ENCODE measurements around the gene G6PC1.

G6PC1 gene

GRCh38 chr17:42946812-42947211 lies 46.2 kb downstream of the G6PC1 start:
- DNase-seq = no peak

GRCh38 chr17:42950044-42950783 lies 49.6 kb downstream of the G6PC1 start:
- no peak for DNase-seq

All from activated CD4-positive, alpha-beta T cell treated with anti-CD3 and anti-CD28 coated beads, Interleukin-2, amount 50 U/mL, for 4 hours (primary cell).